Parathyroid adenoma (tissue), 2 donors: ENCODE measurements around the gene PID1.

Experiments used
- H2AFZ ChIP-seq: fragments of 300-600 bp; sonication (generic); one replicate; pipeline ENCODE4 v1.7.0; 2017; ENCODE audit warnings: antibody characterized with exemption, mild to moderate bottlenecking
- H3K27ac ChIP-seq: fragments of 300-600 bp; sonication (generic); one replicate; pipeline ENCODE4 v1.7.0; 2017
- H3K27me3 ChIP-seq: fragments of 300-600 bp; sonication (generic); one replicate; pipeline ENCODE4 v1.7.0; 2017; ENCODE audit warnings: low read length; ENCODE audit not compliant: control insufficient read depth, insufficient read depth
- H3K36me3 ChIP-seq: fragments of 300-600 bp; sonication (generic); one replicate; pipeline ENCODE4 v1.7.0; 2017; ENCODE audit warnings: low read length; ENCODE audit not compliant: control insufficient read depth, insufficient read depth
- H3K4me1 ChIP-seq: fragments of 300-600 bp; sonication (generic); one replicate; pipeline ENCODE4 v1.7.0; 2017; ENCODE audit warnings: control low read depth
- H3K4me2 ChIP-seq: fragments of 300-600 bp; sonication (generic); one replicate; pipeline ENCODE4 v1.7.0; 2017; ENCODE audit warnings: low read length
- H3K4me3 ChIP-seq: fragments of 300-600 bp; sonication (generic); one replicate; pipeline ENCODE4 v1.7.0; 2017; ENCODE audit warnings: low read depth, low read length
- H3K79me2 ChIP-seq: fragments of 300-600 bp; sonication (generic); one replicate; pipeline ENCODE4 v1.7.0; 2017; ENCODE audit warnings: control low read depth
- H3K9ac ChIP-seq: fragments of 300-600 bp; sonication (generic); one replicate; pipeline ENCODE4 v1.7.0; 2017; ENCODE audit warnings: mild to moderate bottlenecking
- H3K9me3 ChIP-seq: fragments of 300-600 bp; sonication (generic); one replicate; pipeline ENCODE4 v1.7.0; 2017; ENCODE audit warnings: low read length; ENCODE audit not compliant: control insufficient read depth
- CTCF ChIP-seq: fragments of 300-600 bp; sonication (generic); IDR thresholded peaks from one replicate; pipeline ENCODE4 v1.7.0; 2017; ENCODE audit warnings: antibody characterized with exemption, mild to moderate bottlenecking
- donor health status: primary hyperparathyroidism.

Gene PID1

GRCh38 chr2:229118336-229118735 is 152.8 kb downstream of the PID1 start:
- Histone ChIP-seq H3K36me3 (peaks cover 2% of the 10 kb centered on the region), H3K9ac (no peak overlapping the region), H2AFZ (no peak overlapping the region), H3K79me2 (no peaks in the 10 kb centered on the region), H3K27me3 (no peaks in the 10 kb centered on the region), H3K9me3 (no peaks in the 10 kb centered on the region), H3K27ac (no peak overlapping the region), H3K4me3 (no peak overlapping the region), H3K4me1 (no peaks in the 10 kb centered on the region), H3K4me2 (no peak overlapping the region)
- no peak for TF ChIP-seq CTCF

- no peak for TF ChIP-seq CTCF
- Histone ChIP-seq H3K36me3 (no peaks in the 10 kb centered on the region), H3K9me3 (no peaks in the 10 kb centered on the region), H3K27ac (no peak overlapping the region), H3K9ac (no peak overlapping the region), H3K27me3 (no peaks in the 10 kb centered on the region), H3K79me2 (no peaks in the 10 kb centered on the region), H3K4me1 (no peaks in the 10 kb centered on the region), H3K4me3 (no peak overlapping the region), H3K4me2 (no peak overlapping the region), H2AFZ (no peak overlapping the region)
These were observed 159.3 kb downstream of the PID1 start for GRCh38 chr2:229111744-229112143.

GRCh38 chr2:229109195-229109594 is 161.9 kb downstream of the PID1 start:
- H3K4me1 ChIP-seq, result no peaks in the 10 kb centered on the region
- H2AFZ ChIP-seq, result no peak overlapping the region
- H3K27me3 ChIP-seq, result no peaks in the 10 kb centered on the region
- TF ChIP-seq CTCF, result no peak
- no peak overlapping the region for H3K27ac ChIP-seq
- H3K79me2 ChIP-seq, result no peaks in the 10 kb centered on the region
- no peak overlapping the region for H3K4me3 ChIP-seq
- no peaks in the 10 kb centered on the region for H3K36me3 ChIP-seq
- H3K4me2 ChIP-seq, result no peak overlapping the region
- H3K9me3 ChIP-seq, result no peaks in the 10 kb centered on the region
- no peak overlapping the region for H3K9ac ChIP-seq

- Histone ChIP-seq H3K9me3 (no peaks in the 10 kb centered on the region), H3K4me2 (no peak overlapping the region), H3K36me3 (no peaks in the 10 kb centered on the region), H3K4me1 (no peaks in the 10 kb centered on the region), H3K79me2 (no peaks in the 10 kb centered on the region), H3K27ac (no peak overlapping the region), H3K27me3 (no peaks in the 10 kb centered on the region), H3K9ac (no peak overlapping the region), H2AFZ (no peak overlapping the region), H3K4me3 (no peak overlapping the region)
- no peak for TF ChIP-seq CTCF
These were observed 163.5 kb downstream of the PID1 start for GRCh38 chr2:229107601-229108000.

GRCh38 chr2:229104974-229105387 is 166.1 kb downstream of the PID1 start:
- Histone ChIP-seq H3K9ac (no peak overlapping the region), H3K36me3 (no peaks in the 10 kb centered on the region), H3K4me1 (no peaks in the 10 kb centered on the region), H2AFZ (no peak overlapping the region), H3K4me3 (no peak overlapping the region), H3K27ac (no peak overlapping the region), H3K4me2 (no peak overlapping the region), H3K9me3 (no peaks in the 10 kb centered on the region), H3K27me3 (no peaks in the 10 kb centered on the region), H3K79me2 (no peaks in the 10 kb centered on the region)
- no peak for TF ChIP-seq CTCF
